ENCODE data around the gene MCCC1.

DNA sequence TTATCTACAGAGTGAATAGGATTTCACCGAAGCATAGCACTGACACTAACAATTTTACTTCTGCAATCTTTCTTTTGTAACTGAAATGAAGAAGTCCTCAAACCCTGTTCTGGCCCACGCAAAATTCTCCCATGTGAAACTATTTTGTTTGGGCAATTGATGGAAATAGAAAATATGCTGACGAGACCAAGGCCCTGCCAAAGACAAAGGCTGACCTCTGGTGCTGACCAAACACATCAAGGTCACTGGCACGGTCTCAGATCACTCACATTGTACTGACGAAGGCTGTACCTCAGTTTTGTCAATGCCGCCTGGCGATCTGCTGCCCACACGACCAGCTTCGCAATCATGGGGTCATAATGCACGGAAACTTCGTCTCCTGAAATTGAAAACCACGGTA is 60.5 kb downstream of the MCCC1 start:
- TF ChIP-seq NFIC (IDR thresholded peaks at IDR 0.05) (no peak), RAD21 (IDR thresholded peaks at IDR 0.05; ENCODE audit: low read depth) (no peak), TEAD4 (IDR thresholded peaks at IDR 0.05) (no peak), EGR1 (IDR thresholded peaks at IDR 0.05) (no peak), YY1 (IDR thresholded peaks at IDR 0.05; ENCODE audit: low read depth) (no peak), EP300 (IDR thresholded peaks at IDR 0.05; ENCODE audit: borderline replicate concordance) (no peak), TAF1 (IDR thresholded peaks at IDR 0.05; ENCODE audit: low read depth) (no peak), TCF12 (IDR thresholded peaks at IDR 0.05; ENCODE audit: low read depth) (no peak), CREB1 (IDR thresholded peaks at IDR 0.05; ENCODE audit: low read depth) (no peak)
- TF ChIP-seq, protein P1, sequence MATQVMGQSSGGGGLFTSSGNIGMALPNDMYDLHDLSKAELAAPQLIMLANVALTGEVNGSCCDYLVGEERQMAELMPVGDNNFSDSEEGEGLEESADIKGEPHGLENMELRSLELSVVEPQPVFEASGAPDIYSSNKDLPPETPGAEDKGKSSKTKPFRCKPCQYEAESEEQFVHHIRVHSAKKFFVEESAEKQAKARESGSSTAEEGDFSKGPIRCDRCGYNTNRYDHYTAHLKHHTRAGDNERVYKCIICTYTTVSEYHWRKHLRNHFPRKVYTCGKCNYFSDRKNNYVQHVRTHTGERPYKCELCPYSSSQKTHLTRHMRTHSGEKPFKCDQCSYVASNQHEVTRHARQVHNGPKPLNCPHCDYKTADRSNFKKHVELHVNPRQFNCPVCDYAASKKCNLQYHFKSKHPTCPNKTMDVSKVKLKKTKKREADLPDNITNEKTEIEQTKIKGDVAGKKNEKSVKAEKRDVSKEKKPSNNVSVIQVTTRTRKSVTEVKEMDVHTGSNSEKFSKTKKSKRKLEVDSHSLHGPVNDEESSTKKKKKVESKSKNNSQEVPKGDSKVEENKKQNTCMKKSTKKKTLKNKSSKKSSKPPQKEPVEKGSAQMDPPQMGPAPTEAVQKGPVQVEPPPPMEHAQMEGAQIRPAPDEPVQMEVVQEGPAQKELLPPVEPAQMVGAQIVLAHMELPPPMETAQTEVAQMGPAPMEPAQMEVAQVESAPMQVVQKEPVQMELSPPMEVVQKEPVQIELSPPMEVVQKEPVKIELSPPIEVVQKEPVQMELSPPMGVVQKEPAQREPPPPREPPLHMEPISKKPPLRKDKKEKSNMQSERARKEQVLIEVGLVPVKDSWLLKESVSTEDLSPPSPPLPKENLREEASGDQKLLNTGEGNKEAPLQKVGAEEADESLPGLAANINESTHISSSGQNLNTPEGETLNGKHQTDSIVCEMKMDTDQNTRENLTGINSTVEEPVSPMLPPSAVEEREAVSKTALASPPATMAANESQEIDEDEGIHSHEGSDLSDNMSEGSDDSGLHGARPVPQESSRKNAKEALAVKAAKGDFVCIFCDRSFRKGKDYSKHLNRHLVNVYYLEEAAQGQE (IDR thresholded peaks at IDR 0.05; ENCODE audit: low read depth) = no peak
- TF ChIP-seq, protein P2, sequence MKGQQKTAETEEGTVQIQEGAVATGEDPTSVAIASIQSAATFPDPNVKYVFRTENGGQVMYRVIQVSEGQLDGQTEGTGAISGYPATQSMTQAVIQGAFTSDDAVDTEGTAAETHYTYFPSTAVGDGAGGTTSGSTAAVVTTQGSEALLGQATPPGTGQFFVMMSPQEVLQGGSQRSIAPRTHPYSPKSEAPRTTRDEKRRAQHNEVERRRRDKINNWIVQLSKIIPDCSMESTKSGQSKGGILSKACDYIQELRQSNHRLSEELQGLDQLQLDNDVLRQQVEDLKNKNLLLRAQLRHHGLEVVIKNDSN (IDR thresholded peaks at IDR 0.05) = no peak
- TF ChIP-seq, protein P3, sequence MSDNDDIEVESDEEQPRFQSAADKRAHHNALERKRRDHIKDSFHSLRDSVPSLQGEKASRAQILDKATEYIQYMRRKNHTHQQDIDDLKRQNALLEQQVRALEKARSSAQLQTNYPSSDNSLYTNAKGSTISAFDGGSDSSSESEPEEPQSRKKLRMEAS (IDR thresholded peaks at IDR 0.05) = no peak
